ENCODE measurements around the gene C17orf114.

The C17orf114 gene

DNA sequence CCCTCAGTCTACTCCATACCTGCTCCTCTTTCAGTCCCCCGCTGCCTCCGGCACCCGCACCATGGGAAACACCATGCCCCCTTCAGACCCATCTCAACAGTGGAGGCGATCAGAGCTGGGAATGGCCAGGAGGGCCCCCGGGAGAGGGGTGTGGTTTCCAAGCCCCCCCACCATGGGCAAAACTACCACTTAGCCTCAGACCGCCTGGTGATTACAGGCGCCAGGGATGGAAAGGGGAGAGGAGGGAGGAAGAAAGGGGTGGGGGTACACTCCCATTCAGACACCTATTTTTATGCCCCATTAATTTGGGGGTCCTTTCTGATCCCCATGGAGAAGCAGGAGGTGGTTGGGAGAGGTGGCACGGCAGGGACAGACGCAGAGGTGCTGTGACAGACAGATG, at the start of gene C17orf114:
Gene C17orf114 (minus strand): TSS at position 101 of the 400 bp plus-strand sequence.
- in situ Hi-C loops (cut with HindIII; ENCODE audit: low pct_unique_long_range_greater_than_20kb, low sequenced_read_pairs) = no loop called here
- DNase-seq (ENCODE audit: low read depth, low spot score) = no peak

DNA sequence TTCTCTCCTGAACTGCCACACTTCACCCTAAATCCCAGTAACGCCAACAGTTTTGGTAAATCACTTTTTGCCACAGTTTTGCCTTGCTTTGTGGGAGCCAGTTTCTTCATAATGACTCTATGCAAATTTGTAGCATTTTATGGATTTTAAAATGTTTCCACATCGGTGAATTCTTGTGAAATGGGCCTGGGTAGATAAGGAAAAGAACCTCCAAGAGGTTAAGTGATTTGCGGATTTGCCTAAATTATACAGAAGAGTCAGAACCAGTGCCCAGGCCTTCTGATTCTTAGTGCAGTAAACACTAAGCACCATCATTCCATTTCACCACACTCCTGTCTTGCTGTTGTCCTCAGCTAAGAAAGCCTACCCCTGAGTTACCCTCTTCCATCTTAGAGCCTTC, 49.0 kb upstream of the C17orf114 start:
- no peak for DNase-seq (ENCODE audit: low read depth, low spot score)
- in situ Hi-C loops (cut with HindIII; ENCODE audit: low pct_unique_long_range_greater_than_20kb, low sequenced_read_pairs) = no loop called here

DNA sequence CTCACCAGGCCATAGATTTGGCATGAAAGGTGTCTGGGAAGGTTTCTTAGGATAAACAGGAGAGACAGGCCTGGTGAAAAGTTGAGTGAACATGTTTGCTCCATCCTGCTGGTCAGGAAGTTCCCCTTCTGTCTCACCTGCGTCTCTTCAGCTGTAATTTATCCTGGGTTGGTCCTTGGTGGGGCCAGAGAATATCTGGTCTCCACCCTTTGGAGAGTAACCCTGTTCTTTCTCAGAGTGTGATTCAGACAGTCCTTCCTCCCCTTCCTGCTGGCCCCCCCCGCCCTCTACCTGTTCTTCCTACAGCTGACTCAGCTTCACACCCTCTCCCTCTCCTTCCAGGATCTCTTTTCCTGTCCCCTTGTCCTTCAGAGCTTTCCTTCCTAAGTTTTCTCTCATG, 48.1 kb upstream of the C17orf114 start:
- no peak for DNase-seq (ENCODE audit: low read depth, low spot score)
- in situ Hi-C loops (cut with HindIII; ENCODE audit: low pct_unique_long_range_greater_than_20kb, low sequenced_read_pairs) = no loop called here

DNA sequence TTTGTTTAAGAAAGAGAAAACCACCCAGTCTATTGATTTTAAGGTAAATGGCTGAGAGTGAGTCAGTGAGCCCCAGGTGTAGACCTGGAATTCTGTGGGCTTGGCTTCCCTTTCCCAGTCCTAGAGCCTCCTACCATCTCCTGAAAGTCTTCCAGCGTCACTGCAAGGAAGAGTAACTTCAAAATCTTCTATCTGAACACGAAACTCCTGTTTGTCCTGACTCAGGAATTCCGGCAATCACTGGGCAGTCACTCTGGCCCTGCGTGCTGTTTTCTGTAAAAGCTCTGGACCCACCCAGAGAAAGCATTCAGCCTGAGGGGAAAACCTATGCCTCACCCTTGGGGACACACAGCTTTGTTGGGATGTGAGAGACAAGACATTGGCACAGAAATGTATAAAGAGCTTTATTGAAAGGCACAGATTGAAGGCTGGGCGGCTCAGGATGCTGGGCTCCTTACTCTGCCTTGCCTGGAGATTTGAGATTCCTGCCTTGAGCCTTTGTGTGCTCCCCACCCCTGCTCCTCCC, 46.9 kb upstream of the C17orf114 start:
- in situ Hi-C loops (cut with HindIII; ENCODE audit: low pct_unique_long_range_greater_than_20kb, low sequenced_read_pairs) = no loop called here
- no peak for DNase-seq (ENCODE audit: low read depth, low spot score)

DNA sequence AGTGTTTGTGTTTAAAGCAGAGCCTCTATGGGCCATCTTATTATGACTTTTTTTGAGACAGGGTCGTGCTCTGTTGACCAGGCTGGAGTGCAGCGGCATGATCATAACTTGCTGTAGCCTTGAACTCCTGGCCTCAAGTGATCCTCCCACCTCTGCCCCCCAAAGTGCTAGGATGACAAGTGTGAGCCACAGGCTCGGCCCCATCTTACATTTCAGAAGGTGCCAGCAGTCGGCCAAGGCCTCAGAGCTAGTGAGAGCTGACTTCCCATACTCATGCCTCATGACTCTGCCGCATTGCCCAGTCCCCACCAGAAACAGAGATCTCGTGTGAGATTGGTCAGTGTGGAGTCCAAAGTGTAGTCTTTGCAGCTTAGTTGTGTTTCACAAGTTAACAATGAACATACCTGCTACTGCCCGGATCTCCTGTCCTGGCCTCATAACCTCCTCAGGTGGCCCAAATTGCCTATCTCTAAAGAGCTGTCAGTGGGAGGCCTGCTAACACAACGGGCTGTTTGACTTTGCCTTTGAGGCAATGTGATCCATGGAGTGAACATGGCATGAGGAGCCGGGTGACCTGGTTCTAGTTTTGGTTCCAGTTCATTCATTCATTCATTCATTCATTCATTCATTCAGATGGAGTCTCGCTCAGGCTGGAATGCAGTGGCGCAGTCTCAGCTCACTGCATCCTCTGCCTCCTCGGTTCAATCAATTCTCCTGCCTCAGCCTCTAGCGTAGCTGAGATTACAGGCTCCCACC, 44.7 kb upstream of the C17orf114 start:
- in situ Hi-C loops (cut with HindIII; ENCODE audit: low pct_unique_long_range_greater_than_20kb, low sequenced_read_pairs) = no loop called here
- DNase-seq (ENCODE audit: low read depth, low spot score) = no peak

DNA sequence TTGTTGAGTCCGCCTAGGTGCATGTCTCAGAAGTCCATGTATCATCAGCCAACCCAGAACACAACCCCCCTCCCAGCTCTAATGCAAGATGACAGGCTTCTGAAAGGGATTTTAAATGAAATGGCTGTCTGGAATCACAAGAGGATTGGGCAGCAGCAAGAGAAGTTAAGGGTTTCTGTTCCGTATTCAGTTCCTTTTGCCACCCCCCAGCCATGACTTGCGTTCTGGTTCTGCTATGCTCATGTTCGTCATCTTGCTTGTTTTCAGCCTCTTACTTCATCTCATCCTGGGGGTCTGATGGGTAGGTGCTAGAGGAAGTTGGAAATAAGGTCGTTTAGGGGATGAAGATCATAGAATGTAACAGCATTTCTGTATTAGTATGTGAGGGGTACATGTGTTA, 43.0 kb upstream of the C17orf114 start:
- no peak for DNase-seq (ENCODE audit: low read depth, low spot score)
- in situ Hi-C loops (cut with HindIII; ENCODE audit: low pct_unique_long_range_greater_than_20kb, low sequenced_read_pairs) = no loop called here

DNA sequence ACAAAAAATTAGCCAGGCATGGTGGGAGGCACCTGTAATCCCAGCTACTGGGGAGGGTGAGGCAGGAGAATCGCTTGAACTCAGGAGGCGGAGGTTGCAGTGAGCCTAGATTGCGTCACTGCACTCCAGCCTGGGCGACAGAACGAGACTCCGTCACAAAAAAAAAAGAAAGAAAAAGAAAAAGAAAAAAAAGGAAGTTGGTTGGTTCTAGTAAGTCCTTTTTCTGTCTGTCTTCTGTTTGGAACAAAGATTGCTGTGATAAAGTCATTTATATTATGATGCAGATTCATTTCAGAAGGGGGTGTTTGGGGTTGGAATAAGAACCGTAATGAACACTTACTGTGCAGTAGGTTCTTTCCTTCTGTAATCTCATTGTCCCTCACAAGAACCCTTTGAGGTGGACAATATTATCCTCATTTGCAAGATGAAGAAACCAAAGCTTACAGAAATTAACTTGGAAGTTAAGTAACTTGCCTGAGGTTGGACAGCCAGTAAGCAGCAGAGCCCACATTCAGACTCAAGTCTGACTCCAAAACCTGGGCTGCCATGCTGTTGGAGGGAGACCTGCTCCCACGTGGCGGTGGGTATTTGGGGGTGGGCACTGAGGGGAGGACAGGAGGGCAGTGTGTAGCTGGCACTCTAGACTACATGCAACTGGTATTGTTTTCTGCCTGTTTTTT, 41.3 kb upstream of the C17orf114 start:
- in situ Hi-C loops (cut with HindIII; ENCODE audit: low pct_unique_long_range_greater_than_20kb, low sequenced_read_pairs) = no loop called here
- DNase-seq (ENCODE audit: low read depth, low spot score) = no peak

DNA sequence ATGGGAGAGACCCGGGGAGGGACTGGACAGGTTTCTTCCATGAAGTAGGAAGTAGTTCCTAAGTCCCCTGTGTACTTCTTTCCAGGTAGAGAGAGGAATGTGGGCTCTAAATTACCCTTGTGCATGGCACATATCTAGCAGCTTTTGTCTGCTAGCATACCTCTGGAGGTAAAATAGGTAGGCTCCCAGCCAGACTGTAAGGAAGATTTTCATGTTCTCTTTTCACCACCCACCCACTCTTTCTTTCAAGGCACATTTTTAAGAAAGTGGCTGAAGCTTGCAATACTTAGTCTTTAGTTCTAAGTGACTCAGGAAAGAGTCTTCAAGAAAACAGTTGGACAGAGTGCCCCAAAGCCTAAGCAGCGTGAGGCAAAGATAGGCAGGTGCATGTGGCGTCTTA, 40.2 kb upstream of the C17orf114 start:
- DNase-seq (ENCODE audit: low read depth, low spot score) = no peak
- in situ Hi-C loops (cut with HindIII; ENCODE audit: low pct_unique_long_range_greater_than_20kb, low sequenced_read_pairs) = no loop called here

DNA sequence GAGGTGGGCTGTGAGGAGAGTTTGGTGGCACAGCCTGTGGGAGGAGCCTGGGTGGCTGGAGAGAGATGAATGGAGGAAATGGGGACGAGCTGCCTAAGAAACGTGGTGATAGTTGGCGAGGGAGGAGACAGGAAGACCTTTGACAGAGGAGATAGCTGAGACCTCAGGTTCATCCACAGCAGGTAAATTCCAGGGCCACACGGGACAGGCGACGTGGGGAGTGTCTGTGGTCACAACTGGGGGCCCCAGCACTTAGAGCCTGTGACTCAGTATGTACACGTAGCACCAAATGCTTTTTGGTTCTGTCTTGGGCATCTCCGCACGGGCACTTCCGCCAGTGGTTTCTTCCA, 38.7 kb upstream of the C17orf114 start:
- in situ Hi-C loops (cut with HindIII; ENCODE audit: low pct_unique_long_range_greater_than_20kb, low sequenced_read_pairs) = no loop called here
- DNase-seq (ENCODE audit: low read depth, low spot score) = no peak

DNA sequence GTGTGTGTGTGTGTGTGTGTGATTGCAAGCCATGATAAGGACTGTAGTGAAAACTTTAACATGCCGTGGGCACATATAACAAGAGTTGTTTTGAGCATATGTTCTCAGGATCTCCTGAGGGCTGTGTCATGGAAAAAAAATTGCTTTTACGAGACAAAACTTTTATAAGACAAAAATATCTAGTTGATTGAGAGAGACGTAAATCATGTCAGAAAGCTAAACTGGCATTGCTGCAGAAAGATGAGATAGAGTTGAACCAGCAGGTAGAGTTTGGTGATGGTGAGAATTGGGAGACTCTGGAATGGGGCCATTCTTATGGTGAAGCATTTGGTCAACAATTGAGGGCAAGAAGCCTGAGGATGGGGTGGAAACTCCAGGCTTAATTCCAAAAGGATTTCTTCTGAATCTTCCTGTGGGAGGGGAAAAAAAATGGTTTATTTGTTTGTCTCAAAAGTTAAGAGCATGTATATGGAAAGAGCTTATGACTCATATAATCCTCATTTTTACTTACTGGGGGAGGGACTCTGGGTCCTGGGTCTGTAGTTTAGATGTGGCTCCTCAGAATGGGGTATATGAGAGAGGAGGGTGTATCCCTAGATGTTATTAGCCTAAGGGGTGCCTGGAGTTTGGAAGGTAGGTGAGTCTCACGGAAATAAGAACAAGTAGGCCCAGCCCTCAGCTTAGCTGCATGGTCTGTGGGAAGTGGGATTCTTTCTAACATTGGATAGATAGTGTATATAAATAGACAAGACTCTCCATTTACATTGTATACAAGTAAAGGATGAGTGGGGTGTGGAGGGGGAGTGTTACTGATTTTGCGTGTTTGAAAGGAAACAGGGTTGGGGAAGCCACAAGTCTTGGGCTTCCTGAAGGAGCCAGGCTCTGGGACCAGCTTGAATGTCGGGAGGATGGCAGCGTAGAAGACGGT, 38.1 kb upstream of the C17orf114 start:
- no peak for DNase-seq (ENCODE audit: low read depth, low spot score)
- in situ Hi-C loops (cut with HindIII; ENCODE audit: low pct_unique_long_range_greater_than_20kb, low sequenced_read_pairs) = no loop called here

DNA sequence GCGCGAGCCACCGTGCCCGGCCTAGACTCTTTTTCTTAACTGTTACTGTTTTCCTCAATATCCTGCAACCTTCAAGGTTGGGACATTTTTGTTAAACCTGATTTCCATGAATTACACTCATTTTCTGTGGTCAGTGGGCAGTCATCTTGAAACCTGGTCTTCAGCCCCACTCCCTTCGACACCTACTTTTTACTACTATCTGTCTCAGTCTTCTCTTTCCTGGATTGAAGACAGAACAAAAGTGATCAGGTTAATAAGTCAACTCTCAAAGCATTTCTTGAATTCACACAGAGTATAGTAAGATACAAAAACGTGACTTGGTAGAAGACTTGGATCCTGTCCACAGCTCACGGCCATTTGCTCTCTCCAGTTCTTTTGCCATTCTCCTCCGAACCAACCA, 37.1 kb upstream of the C17orf114 start:
- in situ Hi-C loops (cut with HindIII; ENCODE audit: low pct_unique_long_range_greater_than_20kb, low sequenced_read_pairs) = no loop called here
- no peak for DNase-seq (ENCODE audit: low read depth, low spot score)

DNA sequence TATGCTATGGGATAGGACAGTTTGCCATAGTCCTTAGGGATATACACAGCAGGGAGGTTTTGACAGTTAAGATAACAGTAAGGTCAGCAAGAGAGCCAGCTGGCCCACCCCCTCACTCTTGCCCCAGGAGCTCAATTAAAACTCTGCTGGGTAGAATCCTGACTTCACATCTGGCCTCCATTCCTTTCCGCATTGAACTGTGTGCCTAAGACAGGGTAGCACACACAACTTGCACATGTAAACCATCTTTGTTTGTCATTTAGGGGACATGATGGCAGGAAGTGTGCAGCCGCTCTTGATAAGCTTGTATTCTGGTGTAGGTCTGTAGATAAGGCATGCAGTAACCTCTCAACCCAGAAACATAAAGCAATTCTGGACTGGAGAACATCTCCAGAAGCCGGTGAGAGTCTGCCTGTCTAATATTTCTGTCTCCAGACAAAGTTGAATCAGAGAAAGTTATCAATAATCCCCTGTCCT, 36.2 kb upstream of the C17orf114 start:
- no peak for DNase-seq (ENCODE audit: low read depth, low spot score)
- in situ Hi-C loops (cut with HindIII; ENCODE audit: low pct_unique_long_range_greater_than_20kb, low sequenced_read_pairs) = no loop called here

DNA sequence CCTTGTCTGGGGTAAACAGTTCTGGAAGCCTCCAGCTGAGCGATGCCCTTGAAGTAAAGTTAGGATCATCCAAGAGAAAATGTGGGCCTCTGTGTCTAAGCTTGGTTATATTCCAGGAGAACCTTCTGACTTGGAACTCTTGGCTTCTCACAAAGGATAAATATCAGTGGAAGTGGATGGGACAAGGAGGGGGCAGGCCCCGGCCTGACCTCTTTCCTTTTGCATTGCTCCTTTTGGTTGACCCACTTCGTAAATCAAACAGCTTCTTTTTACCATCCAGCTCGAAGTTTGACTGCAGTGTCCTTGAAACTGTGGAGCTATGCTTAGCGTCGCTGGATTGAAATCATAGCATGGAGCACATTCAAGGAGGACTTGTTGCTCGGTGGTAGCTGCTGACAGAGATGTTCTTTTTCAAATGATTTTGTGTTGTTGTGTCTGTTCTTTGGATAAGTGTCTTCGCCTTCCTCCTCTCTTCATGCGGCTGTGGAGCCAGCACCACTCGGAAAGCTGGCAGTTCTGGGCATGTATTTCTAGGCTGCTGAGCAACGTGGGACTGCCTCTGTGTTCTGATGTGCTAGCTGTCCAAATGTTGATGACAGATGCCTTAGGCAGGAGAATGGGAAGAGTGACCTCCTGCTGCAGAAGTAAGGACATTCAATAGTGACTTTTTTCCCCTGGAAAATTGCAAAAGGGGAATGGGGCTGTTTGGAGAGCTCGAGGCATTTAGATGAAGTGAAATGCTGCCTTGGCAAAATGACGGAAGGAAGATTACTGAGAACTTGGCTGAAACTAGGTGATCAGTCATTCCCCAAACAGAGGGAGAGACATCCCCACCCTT, 35.6 kb upstream of the C17orf114 start:
- in situ Hi-C loops (cut with HindIII; ENCODE audit: low pct_unique_long_range_greater_than_20kb, low sequenced_read_pairs) = no loop called here

DNA sequence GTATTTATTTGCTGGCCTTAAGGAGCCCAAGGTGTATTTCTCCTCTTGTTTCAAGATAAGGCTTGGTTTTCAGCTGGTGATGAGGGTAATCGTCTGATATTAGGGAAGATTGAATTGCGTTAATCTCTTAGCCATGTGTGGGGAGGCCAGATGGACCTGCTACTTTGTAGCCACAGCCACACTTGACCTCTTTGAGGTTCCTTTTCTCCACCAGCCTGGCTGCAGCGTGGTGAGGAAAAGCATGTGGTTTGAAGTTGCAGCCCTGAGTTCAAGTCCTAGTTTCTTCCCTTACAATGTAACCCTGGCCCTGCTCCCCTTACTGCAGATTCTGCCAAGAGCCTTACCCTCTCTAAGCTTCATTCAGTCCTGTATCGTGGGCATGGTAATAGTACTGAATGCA, 34.1 kb upstream of the C17orf114 start:
- no peak for DNase-seq (ENCODE audit: low read depth, low spot score)
- in situ Hi-C loops (cut with HindIII; ENCODE audit: low pct_unique_long_range_greater_than_20kb, low sequenced_read_pairs) = no loop called here

More for the DNA sequence above, 35.6 kb upstream of the C17orf114 start:
- DNase-seq (ENCODE audit: low read depth, low spot score) = no peak

DNA sequence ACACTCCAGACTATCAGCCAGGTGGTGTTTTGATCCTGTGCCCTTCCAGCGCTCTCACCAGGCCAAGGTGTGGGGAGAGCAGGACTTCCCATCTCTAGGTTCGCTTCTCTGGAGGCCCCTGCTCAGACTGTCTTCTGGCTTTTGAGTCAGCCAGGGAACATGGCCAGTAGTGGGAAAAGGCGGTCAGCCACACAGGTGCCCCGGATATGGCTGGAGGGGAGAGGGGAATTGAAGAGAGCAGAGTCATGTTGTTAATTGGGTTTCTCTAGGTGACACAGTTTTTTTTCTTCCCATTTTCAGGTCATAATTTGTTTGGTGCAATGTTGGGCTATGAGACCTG, 32.5 kb upstream of the C17orf114 start:
- DNase-seq (ENCODE audit: low read depth, low spot score) = no peak
- in situ Hi-C loops (cut with HindIII; ENCODE audit: low pct_unique_long_range_greater_than_20kb, low sequenced_read_pairs) = no loop called here

DNA sequence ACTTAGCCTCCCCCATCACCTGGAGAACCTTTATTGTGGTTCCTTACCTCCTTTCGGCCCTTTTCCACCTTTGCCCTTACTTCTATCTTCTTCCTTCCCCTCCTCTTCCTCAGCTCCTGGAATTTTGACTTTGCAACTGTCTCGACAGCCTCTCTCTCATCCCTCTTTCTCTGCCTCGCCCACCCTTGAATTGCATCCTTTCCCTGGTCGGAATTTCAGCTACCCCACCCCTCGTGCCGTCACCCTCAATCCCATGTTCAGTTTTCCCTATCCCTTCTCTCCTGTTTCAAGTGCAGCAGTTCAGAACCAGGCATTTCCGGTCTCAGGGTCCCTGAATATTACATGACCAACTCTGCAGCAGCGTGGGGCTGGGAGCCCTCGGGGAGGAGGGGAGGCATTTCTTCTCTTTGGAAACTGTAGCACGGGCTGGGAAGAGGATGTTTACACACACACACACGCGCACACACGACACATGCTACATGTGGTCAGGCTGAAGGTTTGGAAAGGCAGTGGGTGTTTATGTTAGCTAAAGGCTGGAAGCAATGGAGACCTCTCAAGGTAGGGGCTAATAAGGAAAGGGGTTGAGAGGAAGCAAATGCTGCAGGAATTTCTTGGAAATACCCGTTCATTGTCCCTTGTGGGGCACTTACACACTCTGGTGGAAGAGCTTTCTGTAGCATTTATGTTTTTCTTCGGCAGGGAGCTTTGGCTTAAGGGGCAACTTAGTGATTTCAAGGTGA, 32.0 kb upstream of the C17orf114 start:
- in situ Hi-C loops (cut with HindIII; ENCODE audit: low pct_unique_long_range_greater_than_20kb, low sequenced_read_pairs) = no loop called here
- peak; percentile 23 for DNase-seq (ENCODE audit: low read depth, low spot score)
